Upper lobe of left lung (tissue), 6 donors: ENCODE results near the gene SDCCAG8. TPM values are rescaled to one million over a fixed set of nuclear protein-coding genes. Genes with fewer than 3 reads are reported as not detected.

Experiments
- ATAC-seq, 2 donors: fragments of 200-7000 bp; cut with Tn5 transposase; one replicate each; pipeline ENCODE4 v1.9.1; 2022; ENCODE audit warnings: mild to moderate bottlenecking in 2 of 2, moderate library complexity in 2 of 2; ENCODE audit not compliant: low FRiP score in 2 of 2
- DNase-seq, 2 donors: peaks; one replicate each; pipeline ENCODE4 v3.0.0-alpha.2; 2019 to 2020
- H3K27ac ChIP-seq, 4 donors: fragments of 200-600 bp; sonication (generic); one replicate each; pipeline ENCODE4 v1.5.1; 2016 to 2019
- H3K27me3 ChIP-seq, 4 donors: fragments of 200-600 bp; sonication (generic); one replicate each; pipeline ENCODE4 v1.5.1; 2017 to 2019
- H3K36me3 ChIP-seq, 4 donors: fragments of 200-600 bp; sonication (generic); one replicate each; pipeline ENCODE4 v1.5.1; 2016 to 2019
- H3K4me1 ChIP-seq, 4 donors: fragments of 200-600 bp; sonication (generic); one replicate each; pipeline ENCODE4 v1.5.1; 2018 to 2019
- H3K4me3 ChIP-seq, 4 donors: fragments of 200-600 bp; sonication (generic); one replicate each; pipeline ENCODE4 v1.5.1; 2017 to 2019; ENCODE audit warnings: mild to moderate bottlenecking in 2 of 4, moderate library complexity in 1 of 4
- H3K9me3 ChIP-seq, 4 donors: fragments of 200-600 bp; sonication (generic); one replicate each; pipeline ENCODE4 v1.5.1; 2018 to 2019
- EP300 ChIP-seq, 4 donors: sonication (generic); formaldehyde crosslinking; IDR thresholded peaks; one replicate each; pipeline ENCODE4 v1.5.1; 2017; ENCODE audit warnings: antibody characterized with exemption in 4 of 4, control low read depth in 2 of 4
- POLR2A ChIP-seq, 4 donors: fragments of 450-650 bp; IDR thresholded peaks; one replicate each; pipeline ENCODE4 v1.5.1; 2016 to 2017; ENCODE audit warnings: antibody characterized with exemption in 4 of 4, mild to moderate bottlenecking in 2 of 4
- POLR2AphosphoS5 ChIP-seq, 2 donors: sonication (generic); formaldehyde crosslinking; IDR thresholded peaks; one replicate each; pipeline ENCODE4 v1.5.1; 2017; ENCODE audit warnings: antibody characterized with exemption in 2 of 2
- WGBS, 2 donors: methylation state at CpG; one replicate each; pipeline ENCODE4 v1.1.5; 2017 to 2018; 5-methylcytosine and 5-hydroxymethylcytosine counted together
- total RNA-seq, 6 donors: library from RNA; depleted of rRNA in 4 of 6; stranded (reverse); fragments of >200 nt in 4 of 6; gene quantifications; one replicate each; pipeline versions ENCODE4 v1.1.0 to v1.2.1, GENCODE V29; 2016 to 2021
- TF ChIP-seq, protein P1 (sequence below), 6 experiments: fragments of 450-650 bp in 4 of 6; fragments of 200-600 bp in 2 of 6; sonication (generic) in 2 of 6; IDR thresholded peaks; one replicate each; pipeline ENCODE4 v1.5.1; 2016 to 2019; ENCODE audit warnings: antibody characterized with exemption in 6 of 6
- donor health status: DM: no; HTN: no; CAD: no; lungs with moderate emphysema.
- donor health status: DM: no; HTN: yes; CAD: no; lungs with severe emphysema.

SDCCAG8 gene
- total RNA-seq, 6 donors from 2014 or later, result 52.5 to 295 (median 95.2) TPM

- H3K9me3 ChIP-seq, result no peaks in the 10 kb centered on the region
- H3K4me3 ChIP-seq, result peak overlapping the region in 1 of 4 donors; percentile 17
- DNase-seq, result peak in 1 of 2 donors; percentile 35
- 76% methylated on average over 13 of the region's 13 CpGs for WGBS, 2 donors
- H3K36me3 ChIP-seq, result peaks cover 0 to 10% (median 3%) of the 10 kb centered on the region in 4 donors
- peaks cover 44 to 72% (median 60%) of the 10 kb centered on the region in 4 donors for H3K4me1 ChIP-seq
- no peaks in the 10 kb centered on the region for H3K27me3 ChIP-seq
- TF ChIP-seq, protein P1, sequence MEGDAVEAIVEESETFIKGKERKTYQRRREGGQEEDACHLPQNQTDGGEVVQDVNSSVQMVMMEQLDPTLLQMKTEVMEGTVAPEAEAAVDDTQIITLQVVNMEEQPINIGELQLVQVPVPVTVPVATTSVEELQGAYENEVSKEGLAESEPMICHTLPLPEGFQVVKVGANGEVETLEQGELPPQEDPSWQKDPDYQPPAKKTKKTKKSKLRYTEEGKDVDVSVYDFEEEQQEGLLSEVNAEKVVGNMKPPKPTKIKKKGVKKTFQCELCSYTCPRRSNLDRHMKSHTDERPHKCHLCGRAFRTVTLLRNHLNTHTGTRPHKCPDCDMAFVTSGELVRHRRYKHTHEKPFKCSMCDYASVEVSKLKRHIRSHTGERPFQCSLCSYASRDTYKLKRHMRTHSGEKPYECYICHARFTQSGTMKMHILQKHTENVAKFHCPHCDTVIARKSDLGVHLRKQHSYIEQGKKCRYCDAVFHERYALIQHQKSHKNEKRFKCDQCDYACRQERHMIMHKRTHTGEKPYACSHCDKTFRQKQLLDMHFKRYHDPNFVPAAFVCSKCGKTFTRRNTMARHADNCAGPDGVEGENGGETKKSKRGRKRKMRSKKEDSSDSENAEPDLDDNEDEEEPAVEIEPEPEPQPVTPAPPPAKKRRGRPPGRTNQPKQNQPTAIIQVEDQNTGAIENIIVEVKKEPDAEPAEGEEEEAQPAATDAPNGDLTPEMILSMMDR (IDR thresholded peaks at IDR 0.05), result no peak
- TF ChIP-seq POLR2A (IDR thresholded peaks at IDR 0.05) (no peak), EP300 (IDR thresholded peaks at IDR 0.05) (no peak), POLR2AphosphoS5 (IDR thresholded peaks at IDR 0.05) (no peak)
- peak in 1 of 2 donors; percentile 22 for ATAC-seq
- peak overlapping the region; percentile 71 to 84 (median 76) for H3K27ac ChIP-seq
Observed at GRCh38 chr1:243268751-243269460, 13.1 kb downstream of the SDCCAG8 start.

GRCh38 chr1:243269461-243269801 lies 13.6 kb downstream of the SDCCAG8 start:
- Histone ChIP-seq H3K27ac (peak overlapping the region; percentile 71 to 84 (median 76)), H3K4me1 (peaks cover 38 to 67% (median 55%) of the 10 kb centered on the region in 4 donors), H3K9me3 (no peaks in the 10 kb centered on the region), H3K27me3 (no peaks in the 10 kb centered on the region), H3K36me3 (peaks cover 0 to 14% (median 4%) of the 10 kb centered on the region in 4 donors), H3K4me3 (no peak overlapping the region)
- ATAC-seq, result no peak
- no peak for DNase-seq
- 71 to 81% methylated on average over 4 of the region's 4 CpGs for WGBS, 2 donors
- TF ChIP-seq, protein P1 (IDR thresholded peaks at IDR 0.05), result no peak
- TF ChIP-seq POLR2AphosphoS5 (IDR thresholded peaks at IDR 0.05), result no peak
- TF ChIP-seq POLR2A (IDR thresholded peaks at IDR 0.05), result no peak
- TF ChIP-seq EP300 (IDR thresholded peaks at IDR 0.05), result no peak

DNA sequence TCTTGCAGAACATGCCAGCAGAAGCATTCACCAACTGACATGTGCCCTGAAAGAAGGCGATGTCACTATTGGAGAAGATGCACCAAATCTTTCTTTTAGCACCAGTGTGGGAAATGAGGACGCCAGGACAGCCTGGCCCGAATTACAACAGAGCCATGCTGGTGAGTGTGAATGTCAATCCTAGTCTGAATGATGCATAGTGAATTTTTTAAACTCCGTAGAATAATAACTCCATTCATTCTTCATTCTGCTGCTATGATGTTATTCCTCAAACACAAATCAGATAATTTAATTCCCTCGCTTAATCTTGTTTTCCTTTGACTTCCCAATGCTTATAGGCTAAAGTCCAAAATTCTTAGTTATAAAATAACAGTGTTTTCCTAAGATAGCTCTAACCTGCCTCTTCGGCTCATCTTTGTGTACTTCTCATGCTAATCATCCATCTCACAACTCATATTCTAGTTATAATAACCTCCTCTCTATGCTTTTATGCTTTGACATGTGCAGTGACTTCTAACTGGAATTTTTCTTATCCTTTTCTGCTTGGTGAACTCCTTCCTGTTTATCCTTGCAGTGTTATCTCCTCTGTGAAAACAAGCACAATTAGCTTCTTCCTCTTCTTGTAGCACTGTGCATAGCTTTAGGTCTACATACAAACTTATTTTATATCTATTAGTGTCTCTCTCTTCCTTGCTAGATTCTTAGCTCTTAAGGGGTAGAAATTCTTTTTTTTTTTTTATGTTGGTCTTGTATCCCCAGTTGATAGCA lies 14.4 kb downstream of the SDCCAG8 start:
- Histone ChIP-seq H3K27me3 (no peaks in the 10 kb centered on the region), H3K27ac (peak overlapping the region; percentile 71 to 84 (median 76)), H3K36me3 (peaks cover 0 to 23% (median 4%) of the 10 kb centered on the region in 4 donors), H3K4me1 (peaks cover 32 to 59% (median 47%) of the 10 kb centered on the region in 4 donors), H3K4me3 (no peak overlapping the region), H3K9me3 (no peaks in the 10 kb centered on the region)
- TF ChIP-seq, protein P1 (IDR thresholded peaks at IDR 0.05), result no peak
- TF ChIP-seq EP300 (IDR thresholded peaks at IDR 0.05), result no peak
- no peak for TF ChIP-seq POLR2AphosphoS5 (IDR thresholded peaks at IDR 0.05)
- TF ChIP-seq POLR2A (IDR thresholded peaks at IDR 0.05), result no peak
- 74 to 80% methylated on average over 6 of the region's 6 CpGs for WGBS, 2 donors
- DNase-seq (no peak), ATAC-seq (no peak)

- no peak for TF ChIP-seq POLR2A (IDR thresholded peaks at IDR 0.05)
- Histone ChIP-seq H3K36me3 (peaks cover 0 to 37% (median 5%) of the 10 kb centered on the region in 4 donors), H3K4me1 (peaks cover 28 to 43% (median 36%) of the 10 kb centered on the region in 4 donors), H3K27me3 (no peaks in the 10 kb centered on the region), H3K4me3 (no peak overlapping the region), H3K9me3 (no peaks in the 10 kb centered on the region), H3K27ac (peak overlapping the region in 1 of 4 donors; percentile 9)
- 81 to 85% methylated on average over 1 of the region's 1 CpG for WGBS, 2 donors
- ATAC-seq, result no peak
- DNase-seq, result no peak
Observed at GRCh38 chr1:243271996-243272395, 16.2 kb downstream of the SDCCAG8 start.

- Histone ChIP-seq H3K4me3 (no peak overlapping the region), H3K27me3 (no peaks in the 10 kb centered on the region), H3K36me3 (peaks cover 3 to 41% (median 8%) of the 10 kb centered on the region in 4 donors), H3K4me1 (peaks cover 28 to 39% (median 33%) of the 10 kb centered on the region in 4 donors), H3K27ac (peak overlapping the region in 1 of 4 donors; percentile 9), H3K9me3 (no peaks in the 10 kb centered on the region)
- DNase-seq (no peak), ATAC-seq (no peak)
- no peak for TF ChIP-seq POLR2A (IDR thresholded peaks at IDR 0.05)
- TF ChIP-seq EP300 (IDR thresholded peaks at IDR 0.05), result no peak
- TF ChIP-seq POLR2AphosphoS5 (IDR thresholded peaks at IDR 0.05), result no peak
- TF ChIP-seq, protein P1 (IDR thresholded peaks at IDR 0.05), result no peak
Observed at GRCh38 chr1:243272401-243272800, 16.6 kb downstream of the SDCCAG8 start.
